Retina (tissue), 1 donor: ENCODE results near the gene BCAR1.
"Not testable (repeated sequence)": the region's sequence is repeated elsewhere in the genome, so short reads cannot be mapped to it uniquely, and the experiment has no call there.

Experiments used
- DNase-seq: peaks from one replicate; pipeline ENCODE4 v3.0.0-alpha.2; 2016

The BCAR1 gene

DNA sequence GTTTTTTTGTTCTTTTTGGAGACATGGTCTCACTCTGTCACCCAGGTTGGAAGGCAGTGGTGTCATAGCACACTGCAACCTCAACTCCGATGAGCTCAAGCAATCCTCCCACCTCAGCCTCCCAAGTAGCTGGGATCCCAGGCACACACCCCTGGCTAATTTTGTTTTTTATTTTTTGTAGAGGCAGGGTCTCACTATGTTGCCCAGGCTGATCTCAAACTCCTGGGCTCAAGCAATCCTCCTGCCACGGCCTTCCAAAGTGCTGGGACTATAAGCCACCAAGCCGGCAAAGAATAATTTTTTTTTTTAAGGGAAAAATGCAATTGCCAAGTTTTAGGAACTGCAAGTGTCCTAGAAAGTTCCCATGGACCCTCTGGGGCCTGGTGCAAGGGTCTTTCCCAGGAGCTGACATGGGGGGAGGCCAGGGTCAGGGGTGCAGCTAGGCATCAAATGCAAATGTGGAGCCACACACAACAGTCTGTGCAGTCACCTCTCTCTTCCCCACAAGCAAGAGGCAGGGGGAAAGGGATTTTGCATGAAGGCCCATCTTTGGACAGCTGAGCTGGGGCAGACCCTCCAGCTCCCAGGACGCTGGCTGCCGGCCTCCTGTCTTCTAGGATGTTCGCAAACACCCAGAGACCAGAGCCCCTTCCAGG, 20.1 kb upstream of the BCAR1 start:
- peak; percentile 80 for DNase-seq

- not testable (repeated sequence) for DNase-seq
These were observed 17.9 kb upstream of the BCAR1 start for GRCh38 chr16:75269358-75269757.

DNA sequence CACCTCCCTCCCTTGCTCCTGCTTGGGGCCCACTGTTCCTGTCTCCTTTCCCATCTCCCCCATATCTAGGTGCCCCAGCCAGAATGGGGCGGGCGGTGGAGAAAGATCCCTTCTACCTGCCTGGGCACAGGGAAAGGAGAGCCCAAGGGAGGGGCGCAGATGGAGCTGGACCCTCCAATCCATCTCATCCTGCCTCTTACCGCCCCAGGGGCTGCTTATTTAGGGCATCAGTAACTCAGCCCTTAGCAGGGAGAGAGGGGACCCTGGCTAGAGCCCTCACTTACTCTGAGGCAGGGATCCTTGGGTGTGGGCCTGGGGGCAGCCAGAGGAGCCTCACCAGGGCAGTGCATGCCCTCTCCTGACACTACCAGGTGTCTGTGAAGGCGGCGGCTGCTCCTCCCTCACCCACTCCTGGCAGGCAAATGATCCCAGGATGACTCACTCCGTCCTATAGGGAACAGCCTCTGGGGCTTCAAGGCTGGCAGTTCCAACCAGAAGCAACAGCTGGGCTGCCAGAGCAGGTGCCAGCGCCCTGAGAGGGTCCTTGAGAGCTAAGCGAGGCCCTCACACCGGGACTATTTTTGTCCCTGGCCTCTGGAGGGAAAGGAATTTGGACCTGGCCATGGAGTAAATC, 16.3 kb upstream of the BCAR1 start:
- peak; percentile 9 for DNase-seq

DNA sequence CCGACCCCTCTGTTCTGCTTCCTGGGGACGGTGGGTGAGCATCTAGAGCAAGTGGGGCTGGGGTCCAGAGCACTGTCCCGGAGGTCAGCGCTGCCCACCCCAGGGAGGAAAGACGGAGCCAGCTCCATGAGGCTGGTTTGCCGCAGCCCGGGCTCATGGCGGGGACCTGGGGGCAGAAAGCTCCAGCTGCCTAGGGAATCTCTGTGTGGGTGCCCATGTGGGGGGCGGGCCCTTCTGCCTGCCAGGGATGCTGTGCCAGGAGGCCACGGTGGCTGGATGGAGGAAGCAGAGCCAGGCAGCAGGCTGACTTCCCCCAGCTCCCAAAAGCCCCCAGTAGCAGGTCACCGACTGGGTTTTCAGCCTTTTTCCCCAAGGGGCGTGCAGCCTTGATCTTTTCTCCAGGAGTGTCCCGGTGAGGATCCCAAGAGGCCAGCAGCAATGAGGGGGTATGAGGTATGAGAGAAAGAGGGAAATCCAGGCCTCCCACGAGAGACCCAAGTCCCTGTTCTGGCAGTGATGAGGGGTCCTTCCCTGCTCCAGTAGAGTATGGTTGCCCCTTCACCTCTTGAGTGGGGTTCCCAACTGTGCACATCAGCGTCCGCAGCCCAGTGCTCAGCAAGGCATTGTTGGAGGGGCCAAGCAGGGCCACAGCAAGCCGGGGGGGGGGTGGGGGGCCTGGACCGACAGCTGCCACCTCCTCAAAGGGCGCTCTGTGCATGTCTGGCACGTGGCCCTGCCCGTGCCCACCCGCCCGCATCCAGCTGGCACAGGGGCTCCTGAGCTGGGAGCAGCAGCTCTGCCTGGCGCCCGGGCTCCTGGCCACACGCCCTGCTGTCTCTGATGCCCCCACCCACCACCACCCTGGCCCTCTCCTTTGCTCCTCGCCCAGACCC, 15.6 kb upstream of the BCAR1 start:
- DNase-seq, result peak; percentile 10

GRCh38 chr16:75265911-75266701, 14.7 kb upstream of the BCAR1 start:
- DNase-seq, result peak; percentile 93

GRCh38 chr16:75264999-75265910, 13.8 kb upstream of the BCAR1 start:
- DNase-seq, result peak; percentile 71

DNA sequence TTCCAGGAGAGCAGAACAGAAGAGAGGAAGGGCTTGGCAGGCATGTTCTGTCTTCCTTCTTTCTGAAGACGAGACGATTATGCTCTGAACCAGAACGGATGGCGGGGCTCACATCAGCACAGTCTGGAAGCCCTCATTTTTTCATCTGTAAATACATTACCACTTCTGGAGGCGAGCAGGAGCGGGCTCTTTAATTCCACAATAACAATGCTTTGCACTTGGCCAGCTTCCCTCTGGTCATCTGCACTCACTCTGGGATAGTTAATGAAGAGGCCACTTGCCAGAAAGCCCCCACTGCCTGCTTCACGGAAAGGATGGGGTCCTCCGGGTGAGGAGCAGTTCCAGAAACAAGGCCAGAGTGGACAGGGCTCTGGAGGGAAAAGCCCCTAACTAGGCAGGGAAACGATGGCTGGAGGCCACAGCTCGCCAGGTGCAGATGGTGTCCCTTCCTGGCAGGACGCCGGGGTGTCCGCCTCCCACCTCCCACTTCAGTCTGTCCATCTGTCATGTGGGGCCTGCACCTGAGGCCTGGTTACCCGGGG, 13.1 kb upstream of the BCAR1 start:
- no peak for DNase-seq

GRCh38 chr16:75263963-75264445, 12.6 kb upstream of the BCAR1 start:
- DNase-seq, result no peak

- DNase-seq, result no peak
These were observed 12.0 kb upstream of the BCAR1 start for GRCh38 chr16:75263291-75263962.

DNA sequence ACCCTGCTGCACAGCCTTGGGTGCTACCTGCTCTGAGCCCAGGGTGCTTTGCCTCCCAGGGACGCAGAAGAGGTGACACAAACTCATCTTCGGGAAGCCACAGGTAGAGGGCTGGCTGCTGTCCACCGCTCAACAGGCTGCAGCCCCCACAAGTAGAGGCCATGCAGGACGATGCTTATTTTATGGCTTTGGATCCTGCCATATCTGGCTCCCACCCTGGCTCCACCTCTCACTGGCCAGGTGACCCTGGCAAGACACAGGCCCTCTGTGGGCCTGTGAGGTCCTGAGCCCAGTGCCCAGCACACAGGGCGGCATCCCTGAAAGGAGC, 11.3 kb upstream of the BCAR1 start:
- no peak for DNase-seq

GRCh38 chr16:75262104-75262799, 10.8 kb upstream of the BCAR1 start:
- DNase-seq, result no peak

DNA sequence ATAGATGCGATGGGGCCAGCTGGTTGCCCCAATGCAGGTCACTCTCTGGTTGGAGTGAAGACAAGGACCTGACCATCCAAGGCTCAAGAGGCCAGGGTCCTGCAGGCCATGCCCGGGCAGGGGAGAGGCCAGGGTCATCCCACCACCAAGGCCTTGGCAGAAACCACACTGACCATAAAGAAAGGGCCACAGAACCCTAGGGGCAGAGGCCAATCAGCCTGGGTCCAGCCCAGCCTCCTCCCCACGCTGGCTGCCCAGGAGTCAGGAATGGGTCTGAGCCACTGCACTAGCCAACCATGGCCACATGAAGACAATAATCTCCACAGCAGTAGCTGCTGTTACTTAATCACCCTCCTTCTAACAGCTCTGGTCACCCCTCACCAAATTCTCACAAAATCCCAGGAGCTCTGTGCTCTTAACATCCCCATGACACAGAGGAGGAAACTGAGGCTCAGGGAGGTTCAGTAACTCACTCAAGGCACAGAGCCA, 10.2 kb upstream of the BCAR1 start:
- no peak for DNase-seq

DNA sequence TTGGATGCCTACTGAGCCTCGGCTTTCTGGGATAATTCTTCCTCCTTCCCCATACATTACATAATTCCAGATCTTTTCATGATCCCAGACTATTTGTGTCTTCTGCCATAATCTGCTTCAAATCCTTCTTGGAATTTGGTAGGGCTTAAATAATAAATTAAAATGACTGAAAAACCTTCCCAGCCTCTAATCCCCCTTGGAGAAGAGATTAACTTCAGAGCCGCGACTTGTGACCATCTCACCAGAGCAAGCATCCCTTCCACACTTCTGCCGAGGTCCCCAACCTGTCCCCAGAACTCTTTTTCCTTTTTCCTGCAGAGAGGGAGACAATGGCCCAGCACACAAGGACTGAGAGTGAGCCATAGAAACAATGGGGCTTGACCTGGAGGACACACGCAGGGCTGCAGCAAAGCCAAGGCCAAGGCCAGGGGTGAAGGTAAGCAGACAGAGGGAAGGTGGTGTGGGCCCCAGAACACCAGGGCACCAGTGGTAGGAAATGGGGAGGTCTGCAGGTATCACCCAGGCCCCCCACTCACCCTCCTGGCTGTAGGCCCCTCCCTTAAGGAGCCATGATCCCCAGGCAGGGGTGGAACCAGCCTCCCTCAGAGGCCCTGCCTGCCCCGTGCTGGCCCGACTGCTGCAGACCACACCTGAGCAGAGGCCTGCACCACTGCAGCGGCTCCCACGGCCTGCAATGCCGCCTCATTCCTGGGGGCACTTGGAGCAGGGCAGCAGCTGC, 9.6 kb upstream of the BCAR1 start:
- DNase-seq, result no peak

DNA sequence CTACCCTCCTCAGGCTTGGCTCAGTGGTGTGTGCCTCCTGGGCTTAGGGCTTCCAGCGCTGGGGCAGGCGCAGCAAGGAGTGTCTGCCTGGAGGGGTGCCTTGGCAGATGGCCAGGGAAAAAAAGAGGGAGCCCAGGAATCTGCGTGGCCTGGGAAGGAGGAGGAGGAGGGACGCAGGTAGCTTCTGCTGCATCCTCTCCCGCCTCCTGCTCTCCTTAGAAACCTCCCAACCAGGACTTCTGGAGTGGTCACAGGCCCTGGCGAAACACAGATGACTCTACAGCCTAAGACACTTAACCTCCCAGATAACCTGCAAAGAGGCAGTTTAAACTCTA, 7.3 kb upstream of the BCAR1 start:
- DNase-seq, result no peak

- DNase-seq, result no peak
These were observed 6.7 kb upstream of the BCAR1 start for GRCh38 chr16:75257886-75258806.

DNA sequence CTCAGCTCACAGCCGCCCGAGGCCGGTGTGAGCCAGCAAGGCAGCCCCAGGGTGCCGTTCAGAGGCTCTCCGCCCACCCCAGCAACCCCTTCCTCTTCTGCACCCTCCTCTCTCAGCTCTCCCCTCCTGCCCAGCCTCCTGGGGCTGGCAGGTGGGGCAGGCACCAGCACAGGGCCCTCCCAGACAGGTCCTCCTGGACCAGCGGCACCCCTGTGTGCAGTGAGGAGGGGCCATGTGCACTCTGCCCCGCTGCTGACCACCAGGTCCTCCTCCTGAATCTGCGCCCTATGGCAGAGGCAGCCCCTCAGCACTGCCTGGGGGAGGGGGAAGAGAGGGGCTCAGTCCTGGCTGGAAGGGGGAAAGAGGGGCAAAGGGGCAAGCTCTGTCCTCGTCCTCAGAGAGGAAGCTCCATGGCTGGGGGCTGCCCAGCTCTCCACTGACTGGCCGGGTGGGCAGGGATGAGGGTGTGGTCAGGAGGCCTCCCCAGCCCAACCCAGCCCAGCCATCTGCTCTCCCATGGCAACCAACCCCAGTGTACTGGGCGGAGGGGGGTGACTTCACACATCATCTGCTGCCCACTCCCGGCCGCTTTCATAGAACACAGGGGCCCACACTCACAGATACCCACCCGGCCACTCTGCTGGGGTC, 5.4 kb upstream of the BCAR1 start:
- peak; percentile 83 for DNase-seq

GRCh38 chr16:75256059-75256571, 4.7 kb upstream of the BCAR1 start:
- no peak for DNase-seq
